Omental fat pad (tissue), 4 donors: ENCODE results near the gene ATF5. TPM values are rescaled to one million over a fixed set of nuclear protein-coding genes. Genes with fewer than 3 reads are reported as not detected.
"Not testable (repeated sequence)": the region's sequence is repeated elsewhere in the genome, so short reads cannot be mapped to it uniquely, and the experiment has no call there.

ENCODE experiments used
- ATAC-seq: fragments of 150-250 bp; one replicate; pipeline ENCODE4 v1.9.1; 2016; ENCODE audit warnings: mild to moderate bottlenecking, moderate library complexity; ENCODE audit not compliant: low FRiP score
- DNase-seq: peaks from one replicate; pipeline ENCODE4 v3.0.0-alpha.2; 2019; ENCODE audit warnings: low spot score
- CTCF ChIP-seq, 3 donors: fragments of 450-650 bp; IDR thresholded peaks; one replicate each; pipeline ENCODE4 v1.5.1; 2016 to 2017; ENCODE audit warnings: antibody characterized with exemption in 3 of 3, mild to moderate bottlenecking in 3 of 3, moderate library complexity in 2 of 3
- total RNA-seq, 4 donors: library from RNA; depleted of rRNA; stranded (reverse); fragments of >200 nt; gene quantifications; one replicate each; pipeline ENCODE4 v1.1.0, GENCODE V29; 2016

ATF5 gene
- total RNA-seq, 4 donors from 2014 or later, result 10.2 to 17.7 (median 15.7) TPM

DNA sequence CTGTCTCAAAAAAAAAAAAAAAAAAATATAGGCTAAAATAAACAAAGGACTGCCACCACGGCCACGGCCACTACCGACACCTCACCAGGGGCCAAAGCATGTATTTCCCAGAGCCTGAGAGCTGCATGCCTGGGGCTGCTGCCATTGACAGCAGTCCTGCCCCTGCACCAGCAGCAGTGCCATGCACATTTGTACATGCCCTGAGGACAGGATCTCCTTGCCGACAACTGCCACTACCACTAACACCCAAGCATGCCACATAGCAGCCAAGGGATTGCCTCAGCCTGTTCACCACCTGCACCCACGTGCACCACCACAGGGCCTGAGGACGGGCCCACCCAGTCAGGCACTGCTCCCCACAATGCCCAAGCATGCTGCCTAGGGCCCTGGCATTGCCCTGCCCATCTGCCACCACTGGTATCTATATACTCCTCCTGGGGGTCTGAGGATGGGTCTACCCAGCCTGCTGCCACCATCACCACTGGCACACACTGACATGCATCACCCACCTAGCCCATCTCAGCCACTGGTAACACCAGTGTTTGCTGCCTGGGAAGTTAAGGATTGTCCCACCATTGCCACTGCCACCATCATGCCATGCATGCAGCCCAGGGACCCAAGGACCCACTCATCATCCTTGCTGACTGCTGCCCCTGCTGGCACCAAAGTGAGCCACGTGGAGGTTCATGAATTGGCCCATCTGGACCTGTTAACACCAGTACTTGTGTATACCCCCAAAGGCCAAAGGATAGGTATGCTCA lies 10.9 kb downstream of the ATF5 start:
- DNase-seq, result no peak
- TF ChIP-seq CTCF (IDR thresholded peaks at IDR 0.05), result no peak
- ATAC-seq, result no peak

GRCh38 chr19:49940482-49940791 lies 11.4 kb downstream of the ATF5 start:
- DNase-seq, result no peak
- ATAC-seq, result no peak
- TF ChIP-seq CTCF (IDR thresholded peaks at IDR 0.05), result no peak

GRCh38 chr19:49944567-49944966 lies 15.6 kb downstream of the ATF5 start:
- not testable (repeated sequence) for ATAC-seq

DNA sequence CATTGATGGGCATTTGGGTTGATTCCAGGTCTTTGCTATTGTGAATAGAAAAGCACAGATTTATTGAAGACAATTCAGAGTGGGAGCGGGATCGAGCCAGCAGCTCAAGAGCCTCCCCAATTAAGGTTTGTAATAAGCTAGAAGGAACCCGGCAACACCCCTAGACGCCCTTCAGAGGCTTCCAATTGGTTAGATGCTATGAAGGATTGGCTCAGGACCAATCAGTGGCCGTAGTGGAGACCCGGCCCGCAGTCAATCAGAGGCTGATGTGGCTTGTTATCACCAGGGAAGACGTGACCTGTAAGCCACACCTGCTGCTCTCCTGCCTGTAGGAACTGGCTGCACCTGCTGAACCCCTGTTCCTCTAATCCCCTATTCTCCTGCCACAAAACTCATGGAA lies 17.4 kb downstream of the ATF5 start:
- ATAC-seq (no peak), DNase-seq (no peak)
- TF ChIP-seq CTCF (IDR thresholded peaks at IDR 0.05), result no peak

More at GRCh38 chr19:49944567-49944966, 15.6 kb downstream of the ATF5 start:
- not testable (repeated sequence) for DNase-seq

- DNase-seq (no peak), ATAC-seq (no peak)
- no peak for TF ChIP-seq CTCF (IDR thresholded peaks at IDR 0.05)
These were observed 21.0 kb downstream of the ATF5 start for GRCh38 chr19:49949742-49950589.

GRCh38 chr19:49950590-49950948 lies 21.6 kb downstream of the ATF5 start:
- no peak for DNase-seq
- TF ChIP-seq CTCF (IDR thresholded peaks at IDR 0.05), result no peak
- ATAC-seq, result no peak

- ATAC-seq (no peak), DNase-seq (no peak)
- no peak for TF ChIP-seq CTCF (IDR thresholded peaks at IDR 0.05)
These were observed 22.0 kb downstream of the ATF5 start for GRCh38 chr19:49950956-49951526.
